GM12891 (cell line): Measurements from ENCODE around the gene CHID1.

ENCODE experiments used
- POLR2A ChIP-seq: IDR thresholded peaks from 2 replicates; pipeline ENCODE4 v1.6.1; 2011; ENCODE audit warnings: low read depth, low read length, control low read depth
- POLR2AphosphoS5 ChIP-seq: IDR thresholded peaks from 2 replicates; pipeline ENCODE4 v1.6.1; 2011; ENCODE audit warnings: low read depth, low read length, control low read depth
- POU2F2 ChIP-seq: IDR thresholded peaks from 2 replicates; pipeline ENCODE4 v1.6.1; 2011; ENCODE audit warnings: low read depth, mild to moderate bottlenecking, control low read depth, low read length, moderate library complexity
- TAF1 ChIP-seq: IDR thresholded peaks from 2 replicates; pipeline ENCODE4 v1.6.1; 2011; ENCODE audit warnings: low read depth, low read length, control low read depth

- no peak for TF ChIP-seq POLR2AphosphoS5
- TF ChIP-seq POU2F2, result no peak
- TF ChIP-seq TAF1, result no peak
- TF ChIP-seq POLR2A, result no peak
These were observed 20.7 kb downstream of the CHID1 start for GRCh38 chr11:889687-890475.
